Ascending aorta (tissue), 2 donors: Measurements from ENCODE around the gene MRM2. TPM values are rescaled to one million over a fixed set of nuclear protein-coding genes. Genes with fewer than 3 reads are reported as not detected.

ENCODE experiments used
- DNase-seq, 2 donors: peaks; one replicate each; pipeline ENCODE4 v3.0.0-alpha.2; 2019; ENCODE audit warnings: low spot score in 2 of 2
- H3K27ac ChIP-seq, 2 donors: fragments of 200-600 bp; sonication (generic); one replicate each; pipeline ENCODE4 v1.5.1; 2016 to 2017; ENCODE audit warnings: mild to moderate bottlenecking in 1 of 2
- H3K27me3 ChIP-seq: fragments of 200-600 bp; sonication (generic); one replicate; pipeline ENCODE4 v1.5.1; 2017
- H3K36me3 ChIP-seq, 2 donors: fragments of 200-600 bp; sonication (generic); one replicate each; pipeline ENCODE4 v1.5.1; 2016
- H3K4me1 ChIP-seq, 2 donors: fragments of 200-600 bp; sonication (generic); one replicate each; pipeline ENCODE4 v1.5.1; 2016 to 2017; ENCODE audit warnings: mild to moderate bottlenecking in 1 of 2
- H3K4me3 ChIP-seq, 2 donors: fragments of 200-600 bp; sonication (generic); one replicate each; pipeline ENCODE4 v1.5.1; 2016 to 2017; ENCODE audit warnings: mild to moderate bottlenecking in 1 of 2
- H3K9me3 ChIP-seq, 2 donors: fragments of 200-600 bp; sonication (generic); one replicate each; pipeline ENCODE4 v1.5.1; 2016
- intact Hi-C: fragments of 100-400 bp; cut with DNase I; formaldehyde crosslinking; loops from one replicate; pipeline ENCODE4 v1.15.1; 2023
- total RNA-seq: library from RNA; depleted of rRNA; stranded (reverse); fragments of >200 nt; gene quantifications from one replicate; pipeline ENCODE4 v1.1.0, GENCODE V29; 2016
- TF ChIP-seq, protein P1 (sequence below), 3 experiments: fragments of 200-600 bp in 2 of 3; fragments of 450-650 bp in 1 of 3; sonication (generic) in 2 of 3; IDR thresholded peaks; one replicate each; pipeline ENCODE4 v1.5.1; 2016 to 2019; ENCODE audit warnings: antibody characterized with exemption in 3 of 3, mild to moderate bottlenecking in 1 of 3, moderate library complexity in 1 of 3

Gene MRM2
- total RNA-seq, 1 donor from 2014 or later, result 6.7 TPM

DNA sequence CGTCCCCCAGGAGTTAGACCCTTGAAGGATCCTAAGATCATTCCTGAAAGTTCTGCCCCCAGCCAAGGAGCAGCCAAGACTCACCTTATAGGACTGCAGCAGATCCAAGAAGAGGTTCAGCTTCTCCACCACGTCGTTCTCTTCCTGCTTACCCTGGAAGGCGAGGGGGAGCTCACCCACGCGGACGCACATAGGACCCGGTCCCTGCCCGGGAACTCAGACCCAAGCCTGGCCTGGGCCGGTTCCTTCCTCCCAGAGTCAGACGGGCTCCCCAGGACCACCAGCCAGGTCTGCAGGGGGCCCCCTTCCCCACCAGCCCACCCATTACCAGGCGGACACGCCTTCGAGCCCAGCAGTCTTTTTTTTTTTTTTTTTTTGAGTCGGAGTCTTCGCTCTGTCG, 15.6 kb upstream of the MRM2 start:
- intact Hi-C loops, result no loop called here
- no peaks in the 10 kb centered on the region for H3K9me3 ChIP-seq
- TF ChIP-seq, protein P1, sequence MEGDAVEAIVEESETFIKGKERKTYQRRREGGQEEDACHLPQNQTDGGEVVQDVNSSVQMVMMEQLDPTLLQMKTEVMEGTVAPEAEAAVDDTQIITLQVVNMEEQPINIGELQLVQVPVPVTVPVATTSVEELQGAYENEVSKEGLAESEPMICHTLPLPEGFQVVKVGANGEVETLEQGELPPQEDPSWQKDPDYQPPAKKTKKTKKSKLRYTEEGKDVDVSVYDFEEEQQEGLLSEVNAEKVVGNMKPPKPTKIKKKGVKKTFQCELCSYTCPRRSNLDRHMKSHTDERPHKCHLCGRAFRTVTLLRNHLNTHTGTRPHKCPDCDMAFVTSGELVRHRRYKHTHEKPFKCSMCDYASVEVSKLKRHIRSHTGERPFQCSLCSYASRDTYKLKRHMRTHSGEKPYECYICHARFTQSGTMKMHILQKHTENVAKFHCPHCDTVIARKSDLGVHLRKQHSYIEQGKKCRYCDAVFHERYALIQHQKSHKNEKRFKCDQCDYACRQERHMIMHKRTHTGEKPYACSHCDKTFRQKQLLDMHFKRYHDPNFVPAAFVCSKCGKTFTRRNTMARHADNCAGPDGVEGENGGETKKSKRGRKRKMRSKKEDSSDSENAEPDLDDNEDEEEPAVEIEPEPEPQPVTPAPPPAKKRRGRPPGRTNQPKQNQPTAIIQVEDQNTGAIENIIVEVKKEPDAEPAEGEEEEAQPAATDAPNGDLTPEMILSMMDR (IDR thresholded peaks at IDR 0.05), result no peak
- H3K4me1 ChIP-seq, result no peaks in the 10 kb centered on the region
- H3K27me3 ChIP-seq, result no peaks in the 10 kb centered on the region
- DNase-seq, result no peak
- H3K4me3 ChIP-seq, result no peak overlapping the region
- H3K36me3 ChIP-seq, result peaks cover 12 to 23% of the 10 kb centered on the region in 2 donors
- H3K27ac ChIP-seq, result no peak overlapping the region

DNA sequence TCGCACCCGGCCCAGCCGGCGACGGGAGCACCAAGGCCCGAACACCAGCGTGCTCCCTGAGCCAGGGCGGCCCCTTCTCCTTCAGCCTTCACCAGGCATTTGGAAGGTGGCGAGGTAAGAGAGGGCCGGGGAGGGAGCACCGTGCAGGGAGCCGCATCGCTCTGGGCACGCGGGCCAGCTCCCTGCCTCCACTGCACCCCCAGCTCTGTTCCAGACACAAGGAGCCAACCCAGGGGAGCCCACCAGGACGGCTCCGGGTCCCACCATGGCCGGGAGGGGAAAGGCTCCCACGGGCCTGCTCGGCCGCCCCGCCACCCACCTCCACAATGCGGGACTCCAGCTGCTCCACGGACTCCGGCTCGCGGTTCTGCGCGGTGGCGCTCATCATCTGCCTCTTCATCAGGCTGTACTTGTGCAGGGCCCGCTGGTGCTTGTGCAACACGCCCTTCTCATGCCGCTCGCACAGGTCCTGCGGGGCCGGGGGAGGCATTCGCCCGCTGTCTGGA, 15.1 kb upstream of the MRM2 start:
- Histone ChIP-seq H3K4me3 (no peak overlapping the region), H3K4me1 (no peaks in the 10 kb centered on the region), H3K27me3 (no peaks in the 10 kb centered on the region), H3K36me3 (peaks cover 12 to 23% of the 10 kb centered on the region in 2 donors), H3K9me3 (no peaks in the 10 kb centered on the region), H3K27ac (no peak overlapping the region)
- intact Hi-C loops, result no loop called here
- TF ChIP-seq, protein P1 (IDR thresholded peaks at IDR 0.05), result no peak
- DNase-seq, result no peak

DNA sequence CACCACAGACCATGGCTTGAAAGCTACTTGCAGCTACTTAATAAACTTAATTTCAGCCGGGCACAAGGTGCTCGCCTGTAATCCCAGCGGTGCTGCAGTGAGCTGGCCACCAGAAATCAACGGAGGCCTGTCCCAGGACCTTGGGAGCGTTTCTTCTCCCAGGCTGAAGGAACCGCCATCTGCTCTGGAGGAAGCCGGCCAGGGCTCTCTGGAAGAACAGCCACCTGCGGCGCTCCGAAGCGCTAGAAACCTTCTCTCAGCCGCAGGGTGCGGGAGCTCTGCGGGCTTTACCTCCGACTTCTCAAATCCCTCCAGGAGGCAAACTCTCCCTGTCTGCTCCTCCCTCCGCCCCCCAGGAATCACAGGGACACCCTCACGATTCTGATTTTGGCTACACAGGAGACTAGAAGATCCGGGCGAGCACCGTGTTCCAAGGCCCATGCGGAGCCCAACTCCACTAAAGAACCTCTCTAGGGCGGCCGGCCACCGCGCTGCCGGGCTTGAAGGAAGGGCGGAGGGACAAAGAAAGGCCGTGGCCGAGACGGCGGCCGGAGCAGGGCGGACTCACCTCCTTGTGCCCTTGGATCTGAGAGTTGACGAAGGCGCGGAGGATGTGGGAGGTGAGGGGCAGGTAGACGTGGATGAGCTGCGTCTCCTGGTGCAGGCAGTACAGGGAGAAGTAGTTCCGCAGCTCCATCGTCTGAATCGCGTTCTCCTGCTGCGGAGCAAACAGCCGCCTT, 14.5 kb upstream of the MRM2 start:
- no peak overlapping the region for H3K4me3 ChIP-seq
- no peaks in the 10 kb centered on the region for H3K9me3 ChIP-seq
- peaks cover 12 to 23% of the 10 kb centered on the region in 2 donors for H3K36me3 ChIP-seq
- TF ChIP-seq, protein P1 (IDR thresholded peaks at IDR 0.05), result no peak
- no peaks in the 10 kb centered on the region for H3K27me3 ChIP-seq
- intact Hi-C loops, result no loop called here
- H3K4me1 ChIP-seq, result no peaks in the 10 kb centered on the region
- no peak overlapping the region for H3K27ac ChIP-seq
- DNase-seq, result no peak

DNA sequence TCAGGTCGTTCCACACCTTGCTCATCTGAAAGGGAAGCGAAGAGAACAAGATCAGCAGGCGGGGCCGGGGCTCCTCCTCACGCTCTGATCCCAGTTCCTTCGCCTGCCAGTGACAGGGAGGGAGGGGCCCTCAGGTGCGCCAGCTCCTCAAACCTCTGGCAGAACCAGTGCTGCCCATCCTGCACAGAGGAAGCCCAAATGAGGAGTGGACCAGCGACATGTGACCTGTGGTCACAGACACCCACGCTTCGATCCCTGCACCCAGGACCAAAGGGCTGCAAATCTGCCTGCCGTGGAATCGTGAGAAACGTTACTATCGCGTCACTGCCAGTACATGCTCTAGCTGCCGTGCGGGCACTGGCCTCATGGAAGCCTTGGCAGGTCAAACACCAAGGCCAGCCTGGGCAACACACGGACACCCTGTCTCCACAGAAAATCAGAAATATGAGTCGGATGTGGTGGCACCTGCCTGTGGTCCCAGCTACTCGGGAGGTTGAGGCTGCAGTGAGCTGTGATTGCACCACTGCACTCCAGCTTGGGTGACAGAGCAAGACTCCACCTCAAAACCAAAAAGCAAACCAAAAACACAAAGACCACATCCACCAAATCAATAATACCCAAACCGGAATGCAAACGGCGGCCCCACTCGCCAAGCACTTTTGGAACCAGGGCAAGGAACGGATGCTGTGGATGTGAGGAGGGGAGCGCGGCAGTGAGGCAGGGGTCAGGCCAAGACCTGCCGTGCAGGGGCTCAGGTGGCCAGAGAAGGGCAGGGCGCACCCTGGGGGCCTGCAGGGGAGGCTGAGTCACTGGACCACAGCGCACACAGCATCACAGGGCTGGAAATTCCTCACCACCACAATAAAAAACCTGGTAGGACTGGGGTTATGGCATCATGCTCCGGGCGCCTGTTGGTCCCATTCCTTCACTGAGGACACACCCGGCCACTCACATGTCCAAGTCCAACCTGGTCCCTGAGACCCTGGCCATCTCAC, 13.4 kb upstream of the MRM2 start:
- peaks cover 12 to 23% of the 10 kb centered on the region in 2 donors for H3K36me3 ChIP-seq
- intact Hi-C loops, result no loop called here

DNA sequence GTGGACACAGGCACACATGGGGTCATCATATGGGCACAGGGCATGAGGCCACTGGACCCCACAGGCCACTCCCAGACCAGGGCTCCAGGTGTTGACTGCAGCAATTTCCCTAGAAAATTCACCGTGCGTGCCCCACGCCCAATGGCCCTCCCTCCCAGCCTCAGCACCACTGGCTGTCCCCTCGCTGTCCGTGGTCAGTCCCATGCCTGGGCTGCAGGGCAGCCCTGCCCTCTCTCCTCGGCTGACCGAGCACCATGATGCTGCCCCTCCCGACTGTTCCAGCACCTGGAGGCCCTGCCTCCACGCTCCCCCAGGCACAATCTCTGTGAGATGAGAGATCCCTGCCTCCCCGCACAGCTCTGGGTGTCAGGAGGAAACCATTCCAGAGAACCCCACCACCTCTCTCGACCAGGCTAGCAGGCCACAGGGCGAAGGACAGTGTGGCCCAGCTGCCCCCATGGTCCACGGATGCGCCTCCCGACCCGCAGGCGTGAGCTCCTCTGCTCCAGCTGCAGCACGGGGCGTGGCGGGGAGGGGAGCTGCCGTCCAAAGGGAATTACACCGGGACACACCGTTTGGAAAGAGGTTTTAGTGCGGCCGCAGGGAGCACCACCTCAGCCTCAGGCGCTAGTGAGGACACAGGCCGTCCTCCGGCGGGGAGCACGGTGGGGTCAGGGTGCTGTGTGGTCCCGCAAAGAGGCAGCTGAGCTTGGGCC, 12.6 kb upstream of the MRM2 start:
- Histone ChIP-seq H3K27ac (no peak overlapping the region), H3K4me1 (no peaks in the 10 kb centered on the region), H3K4me3 (no peak overlapping the region), H3K9me3 (no peaks in the 10 kb centered on the region), H3K36me3 (peaks cover 12 to 23% of the 10 kb centered on the region in 2 donors), H3K27me3 (no peaks in the 10 kb centered on the region)
- intact Hi-C loops, result no loop called here
- TF ChIP-seq, protein P1 (IDR thresholded peaks at IDR 0.05), result no peak
- no peak for DNase-seq

More for the DNA sequence above, 13.4 kb upstream of the MRM2 start:
- no peak overlapping the region for H3K27ac ChIP-seq
- no peaks in the 10 kb centered on the region for H3K27me3 ChIP-seq
- TF ChIP-seq, protein P1 (IDR thresholded peaks at IDR 0.05), result no peak
- H3K4me3 ChIP-seq, result no peak overlapping the region
- no peak for DNase-seq
- no peaks in the 10 kb centered on the region for H3K4me1 ChIP-seq
- no peaks in the 10 kb centered on the region for H3K9me3 ChIP-seq
